Heart left ventricle (tissue), 13 donors: ENCODE results near the gene POU6F2.

Experiments
- CTCF ChIP-seq, 12 donors: fragments of 200-600 bp; sonication (generic) in 4 of 12; IDR thresholded peaks; one replicate each; pipeline versions ENCODE4 v1.5.0 to v1.8.0; 2018 to 2022; ENCODE audit warnings: antibody characterized with exemption in 12 of 12, mild to moderate bottlenecking in 5 of 12
- POLR2A ChIP-seq, 2 donors: fragments of 450-650 bp; IDR thresholded peaks; one replicate each; pipeline ENCODE4 v1.6.1; 2017; ENCODE audit warnings: antibody characterized with exemption in 2 of 2, mild to moderate bottlenecking in 2 of 2, moderate library complexity in 2 of 2
- donor health status: ischemic (EF 13 %, LVEDD 7.1; RV severe dilation, severe dysfunction).
- donor health status: DM: no; HTN: yes; CAD: no.
- donor health status: DM: no; HTN: no; CAD: no.
- donor health status: ischemic (EF 25% LVEDD 6.9; RV normal size, moderate dysfunction).
- donor health status: ischemic (EF 25% LVEDD 5.7; RV mildly dilated, moderate dysfunction).
- donor health status: ischemic (EF 35%, LVEDD 5.7; RV mildly dilated, moderate dysfunction).
- donor health status: nonischemic (EF 11% LVEDD 7.7; RV severe dilation, severe dysfunction).
- donor health status: DM: yes; HTN: yes; CAD: no.
- donor health status: PGD.
- donor health status: ischemic (EF 29% LVEDD 5.4; RV normal size, mild dysfunction).
- donor health status: nonischemic (EF 23%, LVEDD 6.1; RV moderate dilation, normal function).

- TF ChIP-seq POLR2A (IDR thresholded peaks at IDR 0.05), result no peak
- no peak for TF ChIP-seq CTCF (IDR thresholded peaks at IDR 0.05)
These were observed 209.4 kb downstream of the POU6F2 start for GRCh38 chr7:39187130-39187529.
